H1 (cell line): ENCODE results near the gene LTA4H. TPM values are rescaled to one million over a fixed set of nuclear protein-coding genes. Genes with fewer than 3 reads are reported as not detected.

ENCODE experiments used
- CTCF ChIA-PET: fragments of 300-600 bp; sonication (Branson Sonifier 250); formaldehyde crosslinking; loops from one replicate; lab custom pipeline; 2021; ENCODE audit not compliant: partially characterized antibody; lab: Charles Lee
- POLR2A ChIA-PET: fragments of 300-600 bp; sonication (Branson Sonifier 250); formaldehyde crosslinking; loops from one replicate; lab custom pipeline; 2021; ENCODE audit warnings: inconsistent platforms; ENCODE audit not compliant: partially characterized antibody; lab: Charles Lee
- DNase-seq, 2 experiments: peaks; one replicate each; pipeline versions ENCODE4 v3.0.0 to v3.0.0-alpha.2; 2010 to 2022; ENCODE audit warnings: low spot score in 2 of 2, low read depth in 1 of 2, mixed read lengths in 1 of 2
- FAIRE-seq: peaks from 2 replicates; lab custom pipeline; 2011; peaks lifted over from hg19 to GRCh38; lab: Jason Lieb, UNC
- H2AFZ ChIP-seq: 2 replicates; pipeline ENCODE4 v1.8.1; 2012; ENCODE audit warnings: low read length, inconsistent platforms
- H2AK5ac ChIP-seq: 2 replicates; pipeline ENCODE4 v1.6.1; 2013; ENCODE audit warnings: low read depth, low read length
- H2BK120ac ChIP-seq: replicated peaks from 2 replicates; pipeline ENCODE3; 2013; ENCODE audit warnings: low read depth, low read length, inconsistent platforms
- H2BK12ac ChIP-seq: 2 replicates; pipeline ENCODE4 v1.6.1; 2013; ENCODE audit warnings: low read depth, low read length
- H2BK15ac ChIP-seq: 2 replicates; pipeline ENCODE4 v1.6.1; 2013; ENCODE audit warnings: low read length
- H2BK20ac ChIP-seq: 2 replicates; pipeline ENCODE4 v1.6.1; 2013; ENCODE audit warnings: low read length
- H2BK5ac ChIP-seq: 2 replicates; pipeline ENCODE4 v1.6.1; 2013; ENCODE audit warnings: low read depth, low read length
- H3K14ac ChIP-seq: 2 replicates; pipeline ENCODE4 v1.6.1; 2013; ENCODE audit warnings: inconsistent platforms; ENCODE audit not compliant: insufficient read length
- H3K18ac ChIP-seq: 2 replicates; pipeline ENCODE4 v1.6.1; 2013; ENCODE audit warnings: low read length; ENCODE audit errors: extremely low read depth
- H3K23ac ChIP-seq: 2 replicates; pipeline ENCODE4 v1.6.1; 2013; ENCODE audit warnings: inconsistent platforms; ENCODE audit not compliant: insufficient read length
- H3K23me2 ChIP-seq: 2 replicates; pipeline ENCODE4 v1.6.1; 2013; ENCODE audit warnings: low read depth, low read length
- H3K27ac ChIP-seq: 2 replicates; pipeline ENCODE4 v1.6.1; 2011; ENCODE audit warnings: low read depth, low read length, inconsistent platforms
- H3K27me3 ChIP-seq, 4 experiments: replicated peaks in 1 of 4; 1 replicate in 1 of 4; 2 replicates in 3 of 4; pipeline versions ENCODE4 v1.6.1 to v1.8.1; 2011 to 2013; ENCODE audit warnings: low read length in 3 of 4, mild to moderate bottlenecking in 3 of 4, inconsistent platforms in 2 of 4, mixed read lengths in 2 of 4, moderate library complexity in 1 of 4; ENCODE audit not compliant: control insufficient read depth in 3 of 4, insufficient read depth in 3 of 4; ENCODE audit errors: extremely low read depth in 1 of 4
- H3K36me3 ChIP-seq, 4 experiments: 2 replicates each; pipeline versions ENCODE4 v1.6.1 to v1.8.1; 2011 to 2013; ENCODE audit warnings: mild to moderate bottlenecking in 4 of 4, low read length in 3 of 4, moderate library complexity in 2 of 4, control low read depth in 1 of 4, inconsistent platforms in 1 of 4; ENCODE audit not compliant: insufficient read depth in 4 of 4, control insufficient read depth in 2 of 4
- H3K4ac ChIP-seq: replicated peaks from 2 replicates; pipeline ENCODE3; 2013; ENCODE audit warnings: low read length, low read depth, mixed read lengths, inconsistent platforms; ENCODE audit not compliant: insufficient read length
- H3K4me1 ChIP-seq, 4 experiments: replicated peaks in 1 of 4; 1 replicate in 1 of 4; 2 replicates in 3 of 4; pipeline versions ENCODE4 v1.6.1 to v1.8.1; 2011 to 2013; ENCODE audit warnings: low read length in 3 of 4, inconsistent platforms in 2 of 4, mixed read lengths in 1 of 4; ENCODE audit not compliant: insufficient read depth in 4 of 4, control insufficient read depth in 3 of 4
- H3K4me2 ChIP-seq, 2 experiments: 2 replicates each; pipeline versions ENCODE4 v1.6.1 to v1.8.1; 2011 to 2013; ENCODE audit warnings: low read depth in 2 of 2, low read length in 2 of 2, control low read depth in 1 of 2, inconsistent platforms in 1 of 2, mild to moderate bottlenecking in 1 of 2; ENCODE audit not compliant: insufficient read depth in 1 of 2
- H3K4me3 ChIP-seq, 4 experiments: fragments of 200-600, 300-600 bp in 1 of 4; sonication (generic), shearing (Covaris generic), sonication (Bioruptor Twin) in 1 of 4; 2 replicates each; pipeline versions ENCODE4 v1.5.1 to v1.8.1; 2011 to 2016; ENCODE audit warnings: low read length in 4 of 4, low read depth in 3 of 4, control low read depth in 2 of 4, inconsistent platforms in 2 of 4, mild to moderate bottlenecking in 2 of 4, mixed read lengths in 1 of 4, moderate library complexity in 1 of 4; ENCODE audit not compliant: insufficient read depth in 2 of 4; ENCODE audit errors: extremely low read depth in 1 of 4
- H3K56ac ChIP-seq: replicated peaks from 2 replicates; pipeline ENCODE3; 2013; ENCODE audit warnings: low read depth, mild to moderate bottlenecking, mixed read lengths, low read length, inconsistent platforms; ENCODE audit not compliant: insufficient read length
- H3K79me1 ChIP-seq: 2 replicates; pipeline ENCODE4 v1.6.1; 2013; ENCODE audit warnings: low read depth, low read length, control low read depth
- H3K79me2 ChIP-seq, 2 experiments: 2 replicates each; pipeline versions ENCODE4 v1.6.1 to v1.8.1; 2012 to 2013; ENCODE audit warnings: low read length in 2 of 2, mild to moderate bottlenecking in 2 of 2, inconsistent platforms in 1 of 2; ENCODE audit not compliant: insufficient read depth in 2 of 2, control insufficient read depth in 1 of 2
- H3K9ac ChIP-seq, 4 experiments: replicated peaks in 1 of 4; 1 replicate in 1 of 4; 2 replicates in 3 of 4; pipeline versions ENCODE4 v1.6.1 to v1.8.1; 2011 to 2013; ENCODE audit warnings: low read depth in 3 of 4, low read length in 3 of 4, control low read depth in 2 of 4, mild to moderate bottlenecking in 2 of 4, moderate library complexity in 2 of 4, inconsistent platforms in 1 of 4; ENCODE audit errors: extremely low read depth in 1 of 4
- H3K9me3 ChIP-seq, 2 experiments: 2 replicates each; pipeline versions ENCODE4 v1.6.1 to v1.8.1; 2012 to 2013; ENCODE audit warnings: mild to moderate bottlenecking in 2 of 2, moderate library complexity in 2 of 2, control low read depth in 1 of 2, inconsistent platforms in 1 of 2, low read depth in 1 of 2, low read length in 1 of 2, mixed read lengths in 1 of 2; ENCODE audit not compliant: insufficient read depth in 2 of 2
- H4K20me1 ChIP-seq, 2 experiments: replicated peaks in 1 of 2; 2 replicates each; pipeline versions ENCODE3 to v1.8.1; 2011 to 2013; ENCODE audit warnings: inconsistent platforms in 2 of 2, low read length in 2 of 2, mild to moderate bottlenecking in 1 of 2; ENCODE audit not compliant: insufficient read depth in 2 of 2, control insufficient read depth in 1 of 2
- H4K5ac ChIP-seq: 2 replicates; pipeline ENCODE4 v1.6.1; 2013; ENCODE audit warnings: low read length, low read depth, mixed read lengths, inconsistent platforms; ENCODE audit not compliant: insufficient read length
- H4K8ac ChIP-seq: 2 replicates; pipeline ENCODE4 v1.8.0; 2013; ENCODE audit warnings: mild to moderate bottlenecking, moderate library complexity, low read length, inconsistent platforms; ENCODE audit not compliant: insufficient read depth; ENCODE audit errors: extremely low read depth
- H4K91ac ChIP-seq: replicated peaks from 2 replicates; pipeline ENCODE3; 2013; ENCODE audit warnings: low read length, mixed read lengths, inconsistent platforms; ENCODE audit not compliant: insufficient read length
- KDM1A ChIP-seq: fragments of 200-600, 300-600 bp; sonication (generic); IDR thresholded peaks from 2 replicates; pipeline ENCODE4 v1.7.1; 2016; ENCODE audit warnings: mild to moderate bottlenecking, low read length, borderline replicate concordance
- WGBS, 2 experiments: shearing (Covaris generic) in 1 of 2; methylation state at CpG; one replicate each; pipeline versions ENCODE4 v1.1.6 to v1.1.7; 2013 to 2015; ENCODE audit warnings: low lambda C conversion rate in 2 of 2, mixed read lengths in 2 of 2, inconsistent platforms in 1 of 2, low coverage in 1 of 2, missing lambda C conversion rate in 1 of 2; ENCODE audit not compliant: insufficient replicate concordance in 2 of 2, insufficient coverage in 1 of 2, insufficient read length in 1 of 2; ENCODE audit errors: extremely low coverage in 1 of 2, missing lambda C conversion rate in 1 of 2; 5-methylcytosine and 5-hydroxymethylcytosine counted together
- polyA plus RNA-seq, 7 experiments: library from polyadenylated mRNA; depleted of rRNA in 3 of 7; stranded (reverse) in 5 of 7; unstranded in 2 of 7; fragments of >200 nt in 5 of 7; fragments of 200-250 nt in 2 of 7; gene quantifications; 1 replicate in 5 of 7; 2 replicates in 1 of 7; 4 replicates in 1 of 7; pipeline versions ENCODE4 v1.2.1 to v1.2.3, GENCODE V29; 2011 to 2013; ENCODE audit warnings: missing spikeins in 2 of 7, mixed read lengths in 2 of 7
- total RNA-seq: library from RNA; stranded (reverse); fragmentation: NEBNext Ultra II Directional; extraction: Animal tissue kit (Norgen Biotek cat#: 25700); gene quantifications from 2 replicates; pipeline ENCODE4 v1.2.1, GENCODE V29; 2021

LTA4H gene
- total and polyA plus RNA-seq, 2 of the 8 experiments (the other 6 are each of a cell fraction or from before 2014, with no cell fraction given): 106 to 167 TPM

GRCh38 chr12:95989504-95990123 lies 45.8 kb downstream of the LTA4H start:
- no peak overlapping the region for H2AFZ ChIP-seq
- no peak overlapping the region for H4K5ac ChIP-seq
- H2BK12ac ChIP-seq: no peak overlapping the region
- no peaks in the 10 kb centered on the region for H3K27me3 ChIP-seq
- no peak overlapping the region for H2BK15ac ChIP-seq
- no peaks in the 10 kb centered on the region for H4K20me1 ChIP-seq
- WGBS, 2 experiments: 88% methylated on average over 4 of the region's 4 CpGs; no CpG with 5 or more reads in 1 of the 2 experiments
- no peak for DNase-seq
- H4K8ac ChIP-seq: no peak overlapping the region
- no peak overlapping the region for H3K9ac ChIP-seq
- H3K4me1 ChIP-seq: peaks cover 0 to 8% (median 4%) of the 10 kb centered on the region in 4 experiments; a peak in 5 of 7 replicates
- H3K18ac ChIP-seq: no peak overlapping the region
- H2BK120ac ChIP-seq: no peak overlapping the region
- no peak overlapping the region for H3K4ac ChIP-seq
- H3K9me3 ChIP-seq: no peaks in the 10 kb centered on the region; a peak in 1 of 4 replicates
- no peak overlapping the region for H3K56ac ChIP-seq
- H3K14ac ChIP-seq: no peak overlapping the region
- H2AK5ac ChIP-seq: no peak overlapping the region
- no peak overlapping the region for H3K4me2 ChIP-seq
- no peak for FAIRE-seq
- no peaks in the 10 kb centered on the region for H3K79me2 ChIP-seq
- ChIA-PET POLR2A (interaction anchor here (1.4 kb wide), 2 partner anchors 9 to 129 kb away, joined by 3 to 4 read pairs; no protein-coding TSS in a partner anchor), CTCF (interaction anchor here (0.7 to 4.7 kb wide), 7 partner anchors 9 to 339 kb away, joined by 3 to 53 read pairs (median 4); no protein-coding TSS in a partner anchor)
- H3K23ac ChIP-seq: no peak overlapping the region
- H2BK20ac ChIP-seq: no peak overlapping the region
- H3K79me1 ChIP-seq: no peaks in the 10 kb centered on the region
- no peak overlapping the region for H2BK5ac ChIP-seq
- no peak for TF ChIP-seq KDM1A
- H3K27ac ChIP-seq: no peak overlapping the region
- H3K36me3 ChIP-seq: no peaks in the 10 kb centered on the region
- H4K91ac ChIP-seq: no peak overlapping the region
- no peak overlapping the region for H3K4me3 ChIP-seq
- no peaks in the 10 kb centered on the region for H3K23me2 ChIP-seq
